Gastrocnemius medialis (tissue), 4 donors: ENCODE measurements around the gene MCF2L2. TPM values are rescaled to one million over a fixed set of nuclear protein-coding genes. Genes with fewer than 3 reads are reported as not detected.
A peak's percentile ranks its signal among the peaks of the same experiment; 100 is the strongest.
"Not testable (repeated sequence)": the region's sequence is repeated elsewhere in the genome, so short reads cannot be mapped to it uniquely, and the experiment has no call there.

Source experiments
- ATAC-seq, 2 donors: fragments of 150-250 bp; one replicate each; pipeline ENCODE4 v1.9.1; 2016
- DNase-seq, 2 donors: peaks; one replicate each; pipeline ENCODE4 v3.0.0-alpha.2; 2019
- H3K27ac ChIP-seq, 4 donors: fragments of 200-600 bp; sonication (generic); 1 replicate in 1 of 4; 2 replicates in 3 of 4; pipeline ENCODE4 v1.5.1; 2016 to 2018; ENCODE audit warnings: mild to moderate bottlenecking in 2 of 4, moderate library complexity in 1 of 4
- H3K27me3 ChIP-seq, 3 donors: fragments of 200-600 bp; sonication (generic) in 2 of 3; 1 replicate in 1 of 3; 2 replicates in 2 of 3; pipeline versions ENCODE4 v1.5.1 to v1.6.0; 2016 to 2019; ENCODE audit warnings: mild to moderate bottlenecking in 1 of 3, moderate library complexity in 1 of 3
- H3K36me3 ChIP-seq, 2 donors: fragments of 200-600 bp; sonication (generic) in 1 of 2; one replicate each; pipeline ENCODE4 v1.5.1; 2017 to 2018
- H3K4me1 ChIP-seq, 2 donors: fragments of 200-600 bp; sonication (generic) in 1 of 2; one replicate each; pipeline ENCODE4 v1.5.1; 2016 to 2017; ENCODE audit warnings: mild to moderate bottlenecking in 2 of 2
- H3K4me3 ChIP-seq, 4 donors: fragments of 200-600 bp; sonication (generic) in 3 of 4; 1 replicate in 1 of 4; 2 replicates in 3 of 4; pipeline ENCODE4 v1.5.1; 2016 to 2019; ENCODE audit warnings: mild to moderate bottlenecking in 2 of 4
- H3K9me3 ChIP-seq, 3 donors: fragments of 200-600 bp; sonication (generic) in 2 of 3; 1 replicate in 1 of 3; 2 replicates in 2 of 3; pipeline ENCODE4 v1.5.1; 2016 to 2019
- CTCF ChIP-seq, 5 experiments: fragments of 450-650 bp in 3 of 5; fragments of 200-600 bp in 2 of 5; sonication (generic) in 2 of 5; IDR thresholded peaks in 4 of 5; conservative IDR thresholded peaks in 1 of 5; 1 replicate in 4 of 5; 2 replicates in 1 of 5; pipeline ENCODE4 v1.5.1; 2016 to 2019; ENCODE audit warnings: antibody characterized with exemption in 5 of 5, mild to moderate bottlenecking in 3 of 5, moderate library complexity in 3 of 5
- POLR2A ChIP-seq, 2 donors: fragments of 450-650 bp; IDR thresholded peaks; one replicate each; pipeline ENCODE4 v1.6.1; 2017; ENCODE audit warnings: antibody characterized with exemption in 2 of 2, mild to moderate bottlenecking in 2 of 2, moderate library complexity in 2 of 2
- in situ Hi-C, 4 donors: fragments of 200-750 bp; cut with MboI; loops; one replicate each; pipeline versions ENCODE4 v1.15.0 to v1.8.0; 2017; ENCODE audit warnings: low sequenced_read_pairs in 4 of 4
- intact Hi-C: fragments of 100-400 bp; cut with DNase I; formaldehyde crosslinking; loops from one replicate; pipeline ENCODE4 v1.15.1; 2023; ENCODE audit warnings: low total_unique reads
- total RNA-seq, 4 donors: library from RNA; depleted of rRNA; stranded (reverse); fragments of >200 nt; gene quantifications; one replicate each; pipeline versions ENCODE4 v1.1.0 to v1.2.3, GENCODE V29; 2016

MCF2L2 gene
- under 1 TPM; 0.27 to 0.61 (median 0.46) TPM for total RNA-seq

- Histone ChIP-seq H3K9me3 (no peaks in the 10 kb centered on the region), H3K27ac (no peak within 1 kb of the TSS), H3K4me1 (peaks cover 0 to 11% of the 10 kb centered on the region in 2 donors), H3K4me3 (peak within 1 kb of the TSS; percentile 62 to 68 (median 65)), H3K27me3 (peaks cover 10 to 25% (median 18%) of the 10 kb centered on the region in 3 donors), H3K36me3 (no peaks in the 10 kb centered on the region)
- intact Hi-C loops (no loop called here), in situ Hi-C loops (no loop called here)
- peak; percentile 16 to 30 for ATAC-seq
- TF ChIP-seq POLR2A (IDR thresholded peaks at IDR 0.05) (no peak), CTCF (IDR thresholded peaks at IDR 0.05 in 4 of 5, conservative IDR thresholded peaks at IDR 0.05 in 1 of 5) (no peak)
- no peak for DNase-seq
These were observed at the start of gene MCF2L2 for GRCh38 chr3:183428447-183429211. Gene MCF2L2, minus strand, starts transcription at chr3:183428619. Its CDS starts 642 bp downstream, at chr3:183427977.

- H3K27me3 ChIP-seq: no peaks in the 10 kb centered on the region
- no peaks in the 10 kb centered on the region for H3K9me3 ChIP-seq
- H3K4me1 ChIP-seq: peaks cover 5% of the 10 kb centered on the region in 2 donors
- no peak overlapping the region for H3K4me3 ChIP-seq
- H3K27ac ChIP-seq: no peak overlapping the region
- TF ChIP-seq CTCF (IDR thresholded peaks at IDR 0.05 in 4 of 5, conservative IDR thresholded peaks at IDR 0.05 in 1 of 5) (no peak), POLR2A (IDR thresholded peaks at IDR 0.05) (no peak)
- ATAC-seq: no peak
- in situ Hi-C loops: no loop called here
- intact Hi-C loops: no loop called here
- DNase-seq: no peak
- H3K36me3 ChIP-seq: no peaks in the 10 kb centered on the region
These were observed 49.5 kb upstream of the MCF2L2 start for GRCh38 chr3:183477801-183478456.

GRCh38 chr3:183475764-183476162 is 47.3 kb upstream of the MCF2L2 start:
- H3K4me1 ChIP-seq, DNase-seq, H3K9me3 ChIP-seq, ATAC-seq, H3K27ac ChIP-seq, H3K27me3 ChIP-seq, H3K4me3 ChIP-seq, in situ Hi-C loops, H3K36me3 ChIP-seq, intact Hi-C loops: not testable (repeated sequence)

GRCh38 chr3:183475016-183475763 is 46.8 kb upstream of the MCF2L2 start:
- in situ Hi-C loops: no loop called here
- ATAC-seq: no peak
- intact Hi-C loops: no loop called here
- Histone ChIP-seq H3K9me3 (no peaks in the 10 kb centered on the region), H3K4me1 (peaks cover 0 to 5% of the 10 kb centered on the region in 2 donors), H3K4me3 (no peak overlapping the region), H3K36me3 (no peaks in the 10 kb centered on the region), H3K27ac (no peak overlapping the region), H3K27me3 (no peaks in the 10 kb centered on the region)
- no peak for DNase-seq
- TF ChIP-seq CTCF (IDR thresholded peaks at IDR 0.05 in 4 of 5, conservative IDR thresholded peaks at IDR 0.05 in 1 of 5) (no peak), POLR2A (IDR thresholded peaks at IDR 0.05) (no peak)

- Histone ChIP-seq H3K27ac (no peak overlapping the region), H3K9me3 (no peaks in the 10 kb centered on the region), H3K4me1 (peaks cover 0 to 7% of the 10 kb centered on the region in 2 donors), H3K27me3 (no peaks in the 10 kb centered on the region), H3K4me3 (no peak overlapping the region), H3K36me3 (no peaks in the 10 kb centered on the region)
- ATAC-seq (no peak), DNase-seq (no peak)
- in situ Hi-C loops: no loop called here
- intact Hi-C loops: no loop called here
- no peak for TF ChIP-seq POLR2A (IDR thresholded peaks at IDR 0.05)
- TF ChIP-seq CTCF (IDR thresholded peaks at IDR 0.05 in 4 of 5, conservative IDR thresholded peaks at IDR 0.05 in 1 of 5): no peak
These were observed 45.5 kb upstream of the MCF2L2 start for GRCh38 chr3:183473969-183474368.
